ENCODE measurements around the gene CHD2. TPM values are rescaled to one million over a fixed set of nuclear protein-coding genes. Genes with fewer than 3 reads are reported as not detected.

Gene CHD2
- total and polyA plus RNA-seq, 2 donors = 62.0 to 78.7 TPM

GRCh38 chr15:92992720-92993119, 92.6 kb downstream of the CHD2 start:
- no peak for DNase-seq (ENCODE audit: low read depth in 6 of 9, low spot score in 9 of 9)
- WGBS = 91% methylated on average over 9 of the region's 9 CpGs
- no peak overlapping the region for H3K27ac ChIP-seq (ENCODE audit: low read depth in 1 of 2, low read length in 1 of 2)
- no peaks in the 10 kb centered on the region for H3K9me3 ChIP-seq (ENCODE audit: control insufficient read depth in 2 of 2, insufficient read depth in 1 of 2, low read length in 1 of 2)
- no peaks in the 10 kb centered on the region for H3K27me3 ChIP-seq (ENCODE audit: control insufficient read depth in 2 of 2, insufficient read depth in 1 of 2, low read length in 1 of 2)
- H3K4me3 ChIP-seq (ENCODE audit: low read length in 2 of 2) = no peak overlapping the region
- no peaks in the 10 kb centered on the region for H3K4me1 ChIP-seq (ENCODE audit: control insufficient read depth in 2 of 2, insufficient read depth in 2 of 2, low read length in 2 of 2)
- peaks cover 45 to 87% of the 10 kb centered on the region in 2 donors for H3K36me3 ChIP-seq (ENCODE audit: control insufficient read depth in 2 of 2, insufficient read depth in 2 of 2, low read length in 1 of 2)

- no peak for DNase-seq (ENCODE audit: low read depth in 6 of 9, low spot score in 9 of 9)
- Histone ChIP-seq H3K27ac (ENCODE audit: low read depth in 1 of 2, low read length in 1 of 2) (no peak overlapping the region), H3K27me3 (ENCODE audit: control insufficient read depth in 2 of 2, insufficient read depth in 1 of 2, low read length in 1 of 2) (no peaks in the 10 kb centered on the region), H3K36me3 (ENCODE audit: control insufficient read depth in 2 of 2, insufficient read depth in 2 of 2, low read length in 1 of 2) (peaks cover 49 to 86% of the 10 kb centered on the region in 2 donors), H3K9me3 (ENCODE audit: control insufficient read depth in 2 of 2, insufficient read depth in 1 of 2, low read length in 1 of 2) (no peaks in the 10 kb centered on the region), H3K4me3 (ENCODE audit: low read length in 2 of 2) (no peak overlapping the region), H3K4me1 (ENCODE audit: control insufficient read depth in 2 of 2, insufficient read depth in 2 of 2, low read length in 2 of 2) (no peaks in the 10 kb centered on the region)
- WGBS = 98% methylated on average over 6 of the region's 6 CpGs
Measured at GRCh38 chr15:92997821-92998220, 97.7 kb downstream of the CHD2 start.

GRCh38 chr15:93001156-93001555, 101.0 kb downstream of the CHD2 start:
- no peaks in the 10 kb centered on the region for H3K4me1 ChIP-seq (ENCODE audit: control insufficient read depth in 2 of 2, insufficient read depth in 2 of 2, low read length in 2 of 2)

GRCh38 chr15:93001881-93002280, 101.8 kb downstream of the CHD2 start:
- no peaks in the 10 kb centered on the region for H3K4me1 ChIP-seq (ENCODE audit: control insufficient read depth in 2 of 2, insufficient read depth in 2 of 2, low read length in 2 of 2)
- H3K9me3 ChIP-seq (ENCODE audit: control insufficient read depth in 2 of 2, insufficient read depth in 1 of 2, low read length in 1 of 2) = no peaks in the 10 kb centered on the region
- 98% methylated on average over 2 of the region's 2 CpGs for WGBS
- peaks cover 51 to 92% of the 10 kb centered on the region in 2 donors for H3K36me3 ChIP-seq (ENCODE audit: control insufficient read depth in 2 of 2, insufficient read depth in 2 of 2, low read length in 1 of 2)
- H3K27me3 ChIP-seq (ENCODE audit: control insufficient read depth in 2 of 2, insufficient read depth in 1 of 2, low read length in 1 of 2) = no peaks in the 10 kb centered on the region
- H3K27ac ChIP-seq (ENCODE audit: low read depth in 1 of 2, low read length in 1 of 2) = no peak overlapping the region
- no peak for DNase-seq (ENCODE audit: low read depth in 6 of 9, low spot score in 9 of 9)
- H3K4me3 ChIP-seq (ENCODE audit: low read length in 2 of 2) = no peak overlapping the region

More at GRCh38 chr15:93001156-93001555, 101.0 kb downstream of the CHD2 start:
- H3K27ac ChIP-seq (ENCODE audit: low read depth in 1 of 2, low read length in 1 of 2) = no peak overlapping the region
- no peaks in the 10 kb centered on the region for H3K27me3 ChIP-seq (ENCODE audit: control insufficient read depth in 2 of 2, insufficient read depth in 1 of 2, low read length in 1 of 2)
- H3K9me3 ChIP-seq (ENCODE audit: control insufficient read depth in 2 of 2, insufficient read depth in 1 of 2, low read length in 1 of 2) = no peaks in the 10 kb centered on the region
- no peak overlapping the region for H3K4me3 ChIP-seq (ENCODE audit: low read length in 2 of 2)
- no peak for DNase-seq (ENCODE audit: low read depth in 6 of 9, low spot score in 9 of 9)
- H3K36me3 ChIP-seq (ENCODE audit: control insufficient read depth in 2 of 2, insufficient read depth in 2 of 2, low read length in 1 of 2) = peaks cover 51 to 90% of the 10 kb centered on the region in 2 donors
- WGBS = 99% methylated on average over 6 of the region's 6 CpGs

- H3K9me3 ChIP-seq (ENCODE audit: control insufficient read depth in 2 of 2, insufficient read depth in 1 of 2, low read length in 1 of 2) = no peaks in the 10 kb centered on the region
- H3K27ac ChIP-seq (ENCODE audit: low read depth in 1 of 2, low read length in 1 of 2) = no peak overlapping the region
- no peaks in the 10 kb centered on the region for H3K4me1 ChIP-seq (ENCODE audit: control insufficient read depth in 2 of 2, insufficient read depth in 2 of 2, low read length in 2 of 2)
- WGBS = 97% methylated on average over 4 of the region's 4 CpGs
- H3K36me3 ChIP-seq (ENCODE audit: control insufficient read depth in 2 of 2, insufficient read depth in 2 of 2, low read length in 1 of 2) = peaks cover 54 to 93% of the 10 kb centered on the region in 2 donors
- no peak overlapping the region for H3K4me3 ChIP-seq (ENCODE audit: low read length in 2 of 2)
- no peaks in the 10 kb centered on the region for H3K27me3 ChIP-seq (ENCODE audit: control insufficient read depth in 2 of 2, insufficient read depth in 1 of 2, low read length in 1 of 2)
- no peak for DNase-seq (ENCODE audit: low read depth in 6 of 9, low spot score in 9 of 9)
Measured at GRCh38 chr15:93005133-93005532, 105.0 kb downstream of the CHD2 start.

- WGBS = 98% methylated on average over 3 of the region's 3 CpGs
- peaks cover 56 to 94% of the 10 kb centered on the region in 2 donors for H3K36me3 ChIP-seq (ENCODE audit: control insufficient read depth in 2 of 2, insufficient read depth in 2 of 2, low read length in 1 of 2)
- no peak for DNase-seq (ENCODE audit: low read depth in 6 of 9, low spot score in 9 of 9)
- H3K27me3 ChIP-seq (ENCODE audit: control insufficient read depth in 2 of 2, insufficient read depth in 1 of 2, low read length in 1 of 2) = no peaks in the 10 kb centered on the region
- no peaks in the 10 kb centered on the region for H3K4me1 ChIP-seq (ENCODE audit: control insufficient read depth in 2 of 2, insufficient read depth in 2 of 2, low read length in 2 of 2)
- H3K4me3 ChIP-seq (ENCODE audit: low read length in 2 of 2) = no peak overlapping the region
- no peak overlapping the region for H3K27ac ChIP-seq (ENCODE audit: low read depth in 1 of 2, low read length in 1 of 2)
- H3K9me3 ChIP-seq (ENCODE audit: control insufficient read depth in 2 of 2, insufficient read depth in 1 of 2, low read length in 1 of 2) = no peaks in the 10 kb centered on the region
Measured at GRCh38 chr15:93007994-93008393, 107.9 kb downstream of the CHD2 start.

- 98% methylated on average over 1 of the region's 1 CpG for WGBS
- H3K36me3 ChIP-seq (ENCODE audit: control insufficient read depth in 2 of 2, insufficient read depth in 2 of 2, low read length in 1 of 2) = peaks cover 73 to 96% of the 10 kb centered on the region in 2 donors
- H3K4me3 ChIP-seq (ENCODE audit: low read length in 2 of 2) = no peak overlapping the region
- H3K27ac ChIP-seq (ENCODE audit: low read depth in 1 of 2, low read length in 1 of 2) = no peak overlapping the region
- no peaks in the 10 kb centered on the region for H3K4me1 ChIP-seq (ENCODE audit: control insufficient read depth in 2 of 2, insufficient read depth in 2 of 2, low read length in 2 of 2)
- DNase-seq (ENCODE audit: low read depth in 6 of 9, low spot score in 9 of 9) = no peak
- H3K27me3 ChIP-seq (ENCODE audit: control insufficient read depth in 2 of 2, insufficient read depth in 1 of 2, low read length in 1 of 2) = no peaks in the 10 kb centered on the region
- no peaks in the 10 kb centered on the region for H3K9me3 ChIP-seq (ENCODE audit: control insufficient read depth in 2 of 2, insufficient read depth in 1 of 2, low read length in 1 of 2)
Measured at GRCh38 chr15:93012786-93013185, 112.7 kb downstream of the CHD2 start.

GRCh38 chr15:93017526-93017925, 117.4 kb downstream of the CHD2 start:
- DNase-seq (ENCODE audit: low read depth in 6 of 9, low spot score in 9 of 9) = no peak
- Histone ChIP-seq H3K27ac (ENCODE audit: low read depth in 1 of 2, low read length in 1 of 2) (no peak overlapping the region), H3K4me3 (ENCODE audit: low read length in 2 of 2) (no peak overlapping the region), H3K4me1 (ENCODE audit: control insufficient read depth in 2 of 2, insufficient read depth in 2 of 2, low read length in 2 of 2) (no peaks in the 10 kb centered on the region), H3K27me3 (ENCODE audit: control insufficient read depth in 2 of 2, insufficient read depth in 1 of 2, low read length in 1 of 2) (no peaks in the 10 kb centered on the region), H3K9me3 (ENCODE audit: control insufficient read depth in 2 of 2, insufficient read depth in 1 of 2, low read length in 1 of 2) (no peaks in the 10 kb centered on the region), H3K36me3 (ENCODE audit: control insufficient read depth in 2 of 2, insufficient read depth in 2 of 2, low read length in 1 of 2) (peaks cover 73 to 96% of the 10 kb centered on the region in 2 donors)
- 96% methylated on average over 6 of the region's 6 CpGs for WGBS

GRCh38 chr15:93018574-93018973, 118.5 kb downstream of the CHD2 start:
- Histone ChIP-seq H3K27ac (ENCODE audit: low read depth in 1 of 2, low read length in 1 of 2) (no peak overlapping the region), H3K9me3 (ENCODE audit: control insufficient read depth in 2 of 2, insufficient read depth in 1 of 2, low read length in 1 of 2) (no peaks in the 10 kb centered on the region), H3K27me3 (ENCODE audit: control insufficient read depth in 2 of 2, insufficient read depth in 1 of 2, low read length in 1 of 2) (no peaks in the 10 kb centered on the region), H3K4me1 (ENCODE audit: control insufficient read depth in 2 of 2, insufficient read depth in 2 of 2, low read length in 2 of 2) (no peaks in the 10 kb centered on the region), H3K36me3 (ENCODE audit: control insufficient read depth in 2 of 2, insufficient read depth in 2 of 2, low read length in 1 of 2) (peaks cover 72 to 96% of the 10 kb centered on the region in 2 donors), H3K4me3 (ENCODE audit: low read length in 2 of 2) (no peak overlapping the region)
- no peak for DNase-seq (ENCODE audit: low read depth in 6 of 9, low spot score in 9 of 9)
- 98% methylated on average over 4 of the region's 4 CpGs for WGBS

GRCh38 chr15:93019090-93019489, 119.0 kb downstream of the CHD2 start:
- WGBS = 95% methylated on average over 7 of the region's 7 CpGs
- DNase-seq (ENCODE audit: low read depth in 6 of 9, low spot score in 9 of 9) = no peak
- H3K9me3 ChIP-seq (ENCODE audit: control insufficient read depth in 2 of 2, insufficient read depth in 1 of 2, low read length in 1 of 2) = no peaks in the 10 kb centered on the region
- no peak overlapping the region for H3K4me3 ChIP-seq (ENCODE audit: low read length in 2 of 2)
- peaks cover 71 to 97% of the 10 kb centered on the region in 2 donors for H3K36me3 ChIP-seq (ENCODE audit: control insufficient read depth in 2 of 2, insufficient read depth in 2 of 2, low read length in 1 of 2)
- no peaks in the 10 kb centered on the region for H3K27me3 ChIP-seq (ENCODE audit: control insufficient read depth in 2 of 2, insufficient read depth in 1 of 2, low read length in 1 of 2)
- no peak overlapping the region for H3K27ac ChIP-seq (ENCODE audit: low read depth in 1 of 2, low read length in 1 of 2)
- H3K4me1 ChIP-seq (ENCODE audit: control insufficient read depth in 2 of 2, insufficient read depth in 2 of 2, low read length in 2 of 2) = no peaks in the 10 kb centered on the region
